Right lobe of liver (tissue), 6 donors: ENCODE data around the gene MAP3K3. TPM values are rescaled to one million over a fixed set of nuclear protein-coding genes. Genes with fewer than 3 reads are reported as not detected.

ENCODE experiments used
- ATAC-seq, 4 donors: fragments of 200-7000 bp; cut with Tn5 transposase; one replicate each; pipeline ENCODE4 v1.9.1; 2020; ENCODE audit warnings: mild to moderate bottlenecking in 4 of 4, moderate library complexity in 4 of 4
- DNase-seq, 3 donors: peaks; one replicate each; pipeline ENCODE4 v3.0.0-alpha.2; 2020
- H3K27ac ChIP-seq, 3 donors: fragments of 200-600 bp; one replicate each; pipeline ENCODE4 v1.8.0; 2022
- H3K27me3 ChIP-seq, 2 donors: fragments of 200-600 bp; one replicate each; pipeline ENCODE4 v1.8.0; 2022
- H3K36me3 ChIP-seq, 4 donors: fragments of 200-600 bp; sonication (generic) in 1 of 4; one replicate each; pipeline versions ENCODE4 v1.5.1 to v1.8.0; 2017 to 2022; ENCODE audit warnings: control low read depth in 1 of 4
- H3K4me1 ChIP-seq, 4 donors: fragments of 200-600 bp; sonication (generic) in 1 of 4; one replicate each; pipeline versions ENCODE4 v1.5.1 to v1.8.0; 2017 to 2022; ENCODE audit warnings: control low read depth in 1 of 4
- H3K4me3 ChIP-seq, 3 donors: fragments of 200-600 bp; one replicate each; pipeline ENCODE4 v1.8.0; 2022
- H3K9me3 ChIP-seq, 4 donors: fragments of 200-600 bp; sonication (generic) in 1 of 4; one replicate each; pipeline versions ENCODE4 v1.5.1 to v1.8.0; 2017 to 2022; ENCODE audit warnings: control low read depth in 1 of 4
- POLR2A ChIP-seq: fragments of 450-650 bp; IDR thresholded peaks from one replicate; pipeline ENCODE4 v1.6.1; 2017; ENCODE audit warnings: antibody characterized with exemption, mild to moderate bottlenecking
- WGBS: methylation state at CpG from one replicate; pipeline ENCODE4 v1.1.6; 2018; ENCODE audit warnings: low coverage, low lambda C conversion rate; ENCODE audit not compliant: insufficient coverage; ENCODE audit errors: missing lambda C conversion rate; 5-methylcytosine and 5-hydroxymethylcytosine counted together
- intact Hi-C, 2 donors: fragments of 100-400 bp; cut with DNase I; formaldehyde crosslinking; loops; one replicate each; pipeline versions ENCODE4 v1.11.2 to v1.14.1; 2022
- total RNA-seq, 6 experiments: library from RNA; depleted of rRNA in 2 of 6; stranded (reverse); fragments of >200 nt in 2 of 6; fragmentation: NEBNext Ultra II Directional in 3 of 6; extraction: Animal tissue kit (Norgen Biotek cat#: 25700) in 3 of 6; gene quantifications; one replicate each; pipeline versions ENCODE4 v1.1.0 to v1.2.4, GENCODE V29; 2016 to 2023
- TF ChIP-seq, protein P1 (sequence below), 4 donors: fragments of 200-600 bp in 3 of 4; fragments of 450-650 bp in 1 of 4; IDR thresholded peaks; one replicate each; pipeline versions ENCODE4 v1.5.1 to v1.8.0; 2016 to 2022; ENCODE audit warnings: antibody characterized with exemption in 4 of 4, mild to moderate bottlenecking in 2 of 4
- donor health status: DM: no; HTN: yes; CAD: no.
- donor health status: DM: no; HTN: no; CAD: no.
- donor health status: DM: no; HTN: no; CAD: no.
- donor health status: DM: no; HTN: yes; CAD: no.
- donor health status: DM: no; HTN: yes; CAD: no.

The MAP3K3 gene
- total RNA-seq, 6 experiments from 2014 or later = 10.6 to 15.8 (median 13.0) TPM

DNA sequence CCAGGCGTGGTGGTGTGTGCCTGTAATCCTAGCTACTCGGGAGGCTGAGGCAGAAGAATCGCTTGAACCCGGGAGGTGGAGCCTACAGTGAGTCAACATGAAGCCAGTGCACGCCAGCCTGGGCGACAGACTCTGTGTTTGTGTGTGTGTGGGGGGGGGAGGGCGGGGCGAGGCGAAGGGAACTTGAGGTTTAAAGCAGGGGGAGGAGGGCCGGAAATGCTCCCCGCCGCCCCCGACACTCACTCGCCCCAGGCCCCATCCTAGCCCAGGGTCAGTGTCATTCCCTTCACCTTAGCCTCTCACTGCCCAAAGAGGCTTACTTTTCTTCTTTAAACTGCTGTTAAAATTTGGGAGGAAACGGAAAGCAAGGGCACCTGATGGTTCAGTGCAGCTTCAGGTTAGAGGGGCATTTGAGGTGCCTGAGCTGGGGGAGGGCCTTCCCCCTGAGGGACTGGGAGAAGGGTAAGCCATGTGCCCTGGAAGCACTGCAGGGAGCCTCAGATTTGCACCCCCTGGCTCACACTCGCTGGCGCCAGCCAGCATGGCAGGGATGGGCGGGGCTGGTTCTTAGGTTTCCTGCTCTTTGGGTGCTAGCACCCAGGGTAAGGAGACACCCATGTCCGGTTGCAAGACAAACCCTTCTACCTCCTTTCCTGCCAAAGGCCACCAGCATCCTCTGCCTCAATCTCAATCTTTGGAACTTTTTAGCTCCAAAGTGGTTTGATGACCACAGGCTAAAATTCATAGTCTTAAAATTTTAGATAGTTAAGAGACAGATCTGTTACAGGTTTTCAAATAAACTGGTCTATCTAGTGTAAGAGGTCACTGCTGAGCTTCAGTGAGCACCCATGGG is 79.9 kb downstream of the MAP3K3 start:
- H3K27me3 ChIP-seq = no peaks in the 10 kb centered on the region
- peaks cover 0 to 18% (median 8%) of the 10 kb centered on the region in 4 donors for H3K4me1 ChIP-seq
- DNase-seq = peak in 1 of 3 donors; percentile 65
- no peaks in the 10 kb centered on the region for H3K9me3 ChIP-seq
- intact Hi-C loops = no loop called here
- no peak for TF ChIP-seq POLR2A
- TF ChIP-seq, protein P1, sequence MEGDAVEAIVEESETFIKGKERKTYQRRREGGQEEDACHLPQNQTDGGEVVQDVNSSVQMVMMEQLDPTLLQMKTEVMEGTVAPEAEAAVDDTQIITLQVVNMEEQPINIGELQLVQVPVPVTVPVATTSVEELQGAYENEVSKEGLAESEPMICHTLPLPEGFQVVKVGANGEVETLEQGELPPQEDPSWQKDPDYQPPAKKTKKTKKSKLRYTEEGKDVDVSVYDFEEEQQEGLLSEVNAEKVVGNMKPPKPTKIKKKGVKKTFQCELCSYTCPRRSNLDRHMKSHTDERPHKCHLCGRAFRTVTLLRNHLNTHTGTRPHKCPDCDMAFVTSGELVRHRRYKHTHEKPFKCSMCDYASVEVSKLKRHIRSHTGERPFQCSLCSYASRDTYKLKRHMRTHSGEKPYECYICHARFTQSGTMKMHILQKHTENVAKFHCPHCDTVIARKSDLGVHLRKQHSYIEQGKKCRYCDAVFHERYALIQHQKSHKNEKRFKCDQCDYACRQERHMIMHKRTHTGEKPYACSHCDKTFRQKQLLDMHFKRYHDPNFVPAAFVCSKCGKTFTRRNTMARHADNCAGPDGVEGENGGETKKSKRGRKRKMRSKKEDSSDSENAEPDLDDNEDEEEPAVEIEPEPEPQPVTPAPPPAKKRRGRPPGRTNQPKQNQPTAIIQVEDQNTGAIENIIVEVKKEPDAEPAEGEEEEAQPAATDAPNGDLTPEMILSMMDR (IDR thresholded peaks at IDR 0.05) = no peak
- peak in 2 of 4 donors; percentile 3 to 6 for ATAC-seq
- 81% methylated on average over 8 of the region's 19 CpGs for WGBS
- peak overlapping the region in 1 of 3 donors; percentile 68 for H3K27ac ChIP-seq
- H3K36me3 ChIP-seq = peaks cover 0 to 3% (median 0%) of the 10 kb centered on the region in 4 donors
- H3K4me3 ChIP-seq = no peak overlapping the region

DNA sequence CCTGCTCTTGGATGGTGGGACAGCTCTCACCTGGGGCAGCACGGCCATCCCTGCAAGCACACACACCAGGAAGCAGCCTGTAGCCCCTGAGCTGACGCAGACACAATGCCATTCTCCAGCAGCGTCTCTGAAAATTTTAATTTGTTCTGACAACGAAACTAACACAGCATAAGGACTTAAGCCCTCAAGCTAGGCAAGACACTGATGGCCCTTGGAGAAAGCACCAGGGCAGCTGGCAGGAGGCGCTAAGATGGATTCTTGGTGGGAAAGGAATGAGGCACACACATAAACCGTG is 80.5 kb downstream of the MAP3K3 start:
- TF ChIP-seq, protein P1 (IDR thresholded peaks at IDR 0.05) = no peak
- no peak for TF ChIP-seq POLR2A
- Histone ChIP-seq H3K9me3 (no peaks in the 10 kb centered on the region), H3K36me3 (peaks cover 0 to 3% (median 0%) of the 10 kb centered on the region in 4 donors), H3K27ac (peak overlapping the region in 1 of 3 donors; percentile 24), H3K4me1 (peaks cover 0 to 17% (median 8%) of the 10 kb centered on the region in 4 donors), H3K27me3 (no peaks in the 10 kb centered on the region), H3K4me3 (no peak overlapping the region)
- intact Hi-C loops = no loop called here
- ATAC-seq = no peak
- WGBS = 67% methylated on average over 6 of the region's 6 CpGs
- DNase-seq = peak in 1 of 3 donors; percentile 23

DNA sequence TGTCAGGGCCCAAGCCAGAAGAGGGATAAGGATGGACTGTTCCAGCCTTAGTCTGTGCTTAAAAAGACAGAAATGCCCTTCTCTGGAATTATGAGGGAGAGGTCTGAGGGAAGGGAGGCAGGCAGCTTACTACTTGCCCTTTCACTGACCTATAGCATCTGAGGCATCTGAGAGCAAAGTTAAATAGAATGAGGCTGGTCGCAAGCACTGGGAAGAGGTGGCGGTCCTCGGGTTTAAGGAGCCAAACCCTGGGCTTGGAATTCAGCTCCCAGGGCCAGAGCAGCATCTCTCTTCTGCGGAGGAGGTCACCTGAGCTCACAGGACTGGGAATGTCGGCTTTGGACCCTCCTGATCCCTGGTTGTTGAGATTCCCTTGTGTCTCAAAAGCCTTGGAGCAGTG is 80.8 kb downstream of the MAP3K3 start:
- peak in 1 of 3 donors; percentile 31 for DNase-seq
- Histone ChIP-seq H3K9me3 (no peaks in the 10 kb centered on the region), H3K4me1 (peaks cover 0 to 14% (median 7%) of the 10 kb centered on the region in 4 donors), H3K27ac (no peak overlapping the region), H3K27me3 (no peaks in the 10 kb centered on the region), H3K36me3 (peaks cover 0 to 3% (median 0%) of the 10 kb centered on the region in 4 donors), H3K4me3 (no peak overlapping the region)
- no peak for ATAC-seq
- intact Hi-C loops = no loop called here
- WGBS = 100% methylated on average over 1 of the region's 5 CpGs
- no peak for TF ChIP-seq POLR2A
- TF ChIP-seq, protein P1 (IDR thresholded peaks at IDR 0.05) = no peak

DNA sequence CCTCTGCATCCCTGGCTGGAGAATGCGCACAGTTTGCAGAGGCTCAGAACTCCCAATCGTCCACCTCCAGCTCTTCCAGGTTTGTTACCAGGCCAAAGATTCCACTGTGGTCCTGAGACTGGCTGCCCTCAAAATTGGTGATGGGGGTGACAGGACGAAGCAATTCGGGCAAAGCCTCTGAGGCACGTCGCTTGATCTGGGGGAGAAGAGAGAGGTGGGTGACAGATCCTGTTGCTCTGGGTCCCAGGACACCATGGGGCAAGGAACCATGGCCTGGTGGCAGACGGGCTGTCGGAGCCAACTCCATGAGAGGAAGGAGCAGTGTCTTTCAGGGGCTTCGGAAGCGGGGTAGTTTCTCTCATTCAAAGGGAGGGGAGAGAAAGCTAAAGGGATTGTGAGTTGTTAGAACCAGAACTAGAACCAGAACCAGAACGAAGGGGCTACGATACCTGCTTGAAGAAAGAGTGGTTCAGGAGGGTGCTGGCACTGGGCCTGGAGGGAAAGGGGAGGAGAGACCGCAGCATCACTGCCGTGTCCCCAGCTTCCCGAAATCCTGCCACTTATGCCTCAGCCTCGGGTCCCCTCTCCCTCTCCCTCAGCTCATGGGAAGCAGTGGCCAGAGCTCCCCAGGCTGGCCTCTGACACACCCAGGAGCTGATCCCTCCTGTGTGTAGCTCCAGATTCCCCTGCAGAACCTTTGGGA is 81.5 kb downstream of the MAP3K3 start:
- DNase-seq = peak in 1 of 3 donors; percentile 36
- ATAC-seq = no peak
- peaks cover 0 to 5% (median 0%) of the 10 kb centered on the region in 4 donors for H3K36me3 ChIP-seq
- WGBS = 89% methylated on average over 7 of the region's 16 CpGs
- peaks cover 0 to 8% (median 3%) of the 10 kb centered on the region in 4 donors for H3K4me1 ChIP-seq
- no peaks in the 10 kb centered on the region for H3K9me3 ChIP-seq
- intact Hi-C loops = no loop called here
- no peak overlapping the region for H3K27ac ChIP-seq
- no peak for TF ChIP-seq POLR2A
- TF ChIP-seq, protein P1 (IDR thresholded peaks at IDR 0.05) = no peak
- no peak overlapping the region for H3K4me3 ChIP-seq
- no peaks in the 10 kb centered on the region for H3K27me3 ChIP-seq
